GM12891 (cell line): Measurements from ENCODE around the gene GHR.
A peak's percentile ranks its signal among the peaks of the same experiment; 100 is the strongest.
"Not testable (repeated sequence)": the region's sequence is repeated elsewhere in the genome, so short reads cannot be mapped to it uniquely, and the experiment has no call there.

ENCODE experiments used
- DNase-seq: peaks from one replicate; pipeline ENCODE4 v3.0.0; 2011; ENCODE audit warnings: low spot score; ENCODE audit not compliant: insufficient read length
- FAIRE-seq: peaks from 2 replicates; lab custom pipeline; 2011; peaks lifted over from hg19 to GRCh38; lab: Jason Lieb, UNC
- PAX5 ChIP-seq: IDR thresholded peaks from 2 replicates; pipeline ENCODE4 v1.6.1; 2011; ENCODE audit warnings: low read length, moderate library complexity, mild to moderate bottlenecking; ENCODE audit not compliant: insufficient read depth, severe bottlenecking
- POLR2A ChIP-seq: IDR thresholded peaks from 2 replicates; pipeline ENCODE4 v1.6.1; 2011; ENCODE audit warnings: low read depth, low read length, control low read depth
- POLR2AphosphoS5 ChIP-seq: IDR thresholded peaks from 2 replicates; pipeline ENCODE4 v1.6.1; 2011; ENCODE audit warnings: low read depth, low read length, control low read depth
- POU2F2 ChIP-seq: IDR thresholded peaks from 2 replicates; pipeline ENCODE4 v1.6.1; 2011; ENCODE audit warnings: low read depth, mild to moderate bottlenecking, control low read depth, low read length, moderate library complexity
- SPI1 ChIP-seq: IDR thresholded peaks from 2 replicates; pipeline ENCODE4 v1.6.1; 2011; ENCODE audit warnings: low read depth, low read length, control low read depth
- TAF1 ChIP-seq: IDR thresholded peaks from 2 replicates; pipeline ENCODE4 v1.6.1; 2011; ENCODE audit warnings: low read depth, low read length, control low read depth

The GHR gene

DNA sequence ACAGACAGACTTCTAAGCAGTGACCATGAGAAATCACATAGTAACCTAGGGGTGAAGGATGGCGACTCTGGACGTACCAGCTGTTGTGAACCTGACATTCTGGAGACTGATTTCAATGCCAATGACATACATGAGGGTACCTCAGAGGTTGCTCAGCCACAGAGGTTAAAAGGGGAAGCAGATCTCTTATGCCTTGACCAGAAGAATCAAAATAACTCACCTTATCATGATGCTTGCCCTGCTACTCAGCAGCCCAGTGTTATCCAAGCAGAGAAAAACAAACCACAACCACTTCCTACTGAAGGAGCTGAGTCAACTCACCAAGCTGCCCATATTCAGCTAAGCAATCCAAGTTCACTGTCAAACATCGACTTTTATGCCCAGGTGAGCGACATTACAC, 295.4 kb downstream of the GHR start:
- no peak for TF ChIP-seq POLR2A
- TF ChIP-seq SPI1 = peak; percentile 57
- DNase-seq (peak; percentile 4), FAIRE-seq (peak; percentile 81)

DNA sequence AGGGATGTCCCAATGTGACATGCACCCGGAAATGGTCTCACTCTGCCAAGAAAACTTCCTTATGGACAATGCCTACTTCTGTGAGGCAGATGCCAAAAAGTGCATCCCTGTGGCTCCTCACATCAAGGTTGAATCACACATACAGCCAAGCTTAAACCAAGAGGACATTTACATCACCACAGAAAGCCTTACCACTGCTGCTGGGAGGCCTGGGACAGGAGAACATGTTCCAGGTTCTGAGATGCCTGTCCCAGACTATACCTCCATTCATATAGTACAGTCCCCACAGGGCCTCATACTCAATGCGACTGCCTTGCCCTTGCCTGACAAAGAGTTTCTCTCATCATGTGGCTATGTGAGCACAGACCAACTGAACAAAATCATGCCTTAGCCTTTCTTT, 295.8 kb downstream of the GHR start:
- DNase-seq = no peak
- no peak for FAIRE-seq

GRCh38 chr5:42720251-42720650, 297.0 kb downstream of the GHR start:
- TF ChIP-seq PAX5 = no peak
- DNase-seq (no peak), FAIRE-seq (no peak)

More for the DNA sequence above, 295.8 kb downstream of the GHR start:
- TF ChIP-seq TAF1 (no peak), POLR2AphosphoS5 (no peak), SPI1 (no peak), POLR2A (no peak), PAX5 (no peak), POU2F2 (no peak)

GRCh38 chr5:42721484-42721883, 298.2 kb downstream of the GHR start:
- no peak for DNase-seq
- no peak for FAIRE-seq
- TF ChIP-seq POLR2A (no peak), POU2F2 (no peak), POLR2AphosphoS5 (no peak), TAF1 (no peak), PAX5 (no peak), SPI1 (no peak)

DNA sequence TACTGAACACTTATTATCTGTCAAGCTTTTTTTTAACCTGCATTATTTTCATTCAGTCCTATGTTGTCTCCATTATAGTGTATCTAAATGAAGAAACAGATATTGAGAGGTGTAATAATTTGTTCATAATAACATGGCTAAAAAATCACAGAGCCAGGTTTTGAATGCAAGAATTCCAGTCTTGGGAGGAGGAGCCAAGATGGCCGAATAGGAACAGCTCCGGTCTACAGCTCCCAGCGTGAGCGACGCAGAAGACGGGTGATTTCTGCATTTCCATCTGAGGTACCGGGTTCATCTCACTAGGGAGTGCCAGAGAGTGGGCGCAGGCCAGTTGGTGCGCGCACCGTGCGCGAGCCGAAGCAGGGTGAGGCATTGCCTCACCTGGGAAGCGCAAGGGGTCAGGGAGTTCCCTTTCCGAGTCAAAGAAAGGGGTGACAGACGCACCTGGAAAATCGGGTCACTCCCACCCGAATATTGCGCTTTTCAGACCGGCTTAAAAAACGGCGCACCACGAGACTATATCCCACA, 311.4 kb downstream of the GHR start:
- not testable (repeated sequence) for DNase-seq, FAIRE-seq

- DNase-seq = no peak
- FAIRE-seq = no peak
- TF ChIP-seq POU2F2 (no peak), POLR2A (no peak), SPI1 (no peak), POLR2AphosphoS5 (no peak), TAF1 (no peak), PAX5 (no peak)
Observed at GRCh38 chr5:42740920-42741319, 317.7 kb downstream of the GHR start.

DNA sequence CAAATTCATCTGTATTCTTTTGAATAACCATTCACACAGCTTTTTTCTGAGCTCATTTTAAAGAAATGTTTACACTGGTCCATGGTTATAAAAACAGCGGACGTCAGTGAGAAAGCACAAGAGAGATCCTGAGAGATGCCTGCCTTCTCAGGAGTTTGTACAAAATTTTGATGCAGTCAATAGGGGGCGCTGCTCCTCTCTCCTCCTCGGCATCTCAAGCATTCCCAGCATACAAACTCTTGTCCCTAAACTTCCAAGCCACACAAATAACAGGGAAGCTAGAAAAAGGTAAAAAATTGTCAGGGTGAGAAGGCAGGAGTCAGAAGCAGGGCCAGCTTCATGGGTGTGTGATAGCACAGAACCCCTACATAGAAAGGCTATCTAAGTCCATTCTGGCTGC, 322.2 kb downstream of the GHR start:
- no peak for FAIRE-seq

GRCh38 chr5:42745856-42746255, 322.6 kb downstream of the GHR start:
- TF ChIP-seq PAX5 = no peak
- TF ChIP-seq POLR2AphosphoS5 = no peak
- TF ChIP-seq POLR2A = no peak
- no peak for TF ChIP-seq POU2F2
- TF ChIP-seq TAF1 = no peak
- no peak for TF ChIP-seq SPI1
- no peak for DNase-seq
- FAIRE-seq = no peak

More for the DNA sequence above, 322.2 kb downstream of the GHR start:
- TF ChIP-seq POLR2A (no peak), SPI1 (no peak), TAF1 (no peak), POU2F2 (no peak), PAX5 (no peak), POLR2AphosphoS5 (no peak)
- no peak for DNase-seq

- FAIRE-seq (no peak), DNase-seq (no peak)
- TF ChIP-seq PAX5 (no peak), POU2F2 (no peak), SPI1 (no peak), POLR2AphosphoS5 (no peak), POLR2A (no peak), TAF1 (no peak)
Observed at GRCh38 chr5:42749020-42749419, 325.8 kb downstream of the GHR start.

DNA sequence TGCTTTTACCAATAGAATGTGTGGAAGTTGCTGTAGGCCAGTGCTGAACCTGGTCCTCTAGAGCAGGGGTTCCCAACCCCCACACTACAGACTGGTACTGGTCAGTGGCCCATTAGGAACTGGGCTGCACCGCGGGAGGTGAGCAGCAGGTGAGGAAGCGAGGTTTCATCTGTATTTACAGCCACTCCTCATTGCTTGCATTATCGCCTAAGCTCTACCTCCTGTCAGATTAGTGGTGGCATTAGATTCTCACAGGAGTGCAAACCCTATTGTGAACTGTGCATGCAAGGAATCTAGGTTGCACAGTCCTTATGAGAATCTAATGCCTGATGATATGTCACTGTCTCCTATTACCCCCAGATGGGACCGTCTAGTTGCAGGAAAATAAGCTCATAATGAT, 327.3 kb downstream of the GHR start:
- TF ChIP-seq POU2F2 = no peak
- TF ChIP-seq PAX5 = no peak
- no peak for TF ChIP-seq SPI1
- TF ChIP-seq TAF1 = no peak
- no peak for TF ChIP-seq POLR2AphosphoS5
- TF ChIP-seq POLR2A = no peak
- FAIRE-seq (no peak), DNase-seq (no peak)
